ENCODE results near the gene ZNF697. TPM values are rescaled to one million over a fixed set of nuclear protein-coding genes. Genes with fewer than 3 reads are reported as not detected.

The ZNF697 gene
- total and polyA plus RNA-seq, 9 of the 15 experiments (the other 6 are each of a cell fraction or from before 2014, with no cell fraction given), result 2.1 to 13.6 (median 8.3) TPM

DNA sequence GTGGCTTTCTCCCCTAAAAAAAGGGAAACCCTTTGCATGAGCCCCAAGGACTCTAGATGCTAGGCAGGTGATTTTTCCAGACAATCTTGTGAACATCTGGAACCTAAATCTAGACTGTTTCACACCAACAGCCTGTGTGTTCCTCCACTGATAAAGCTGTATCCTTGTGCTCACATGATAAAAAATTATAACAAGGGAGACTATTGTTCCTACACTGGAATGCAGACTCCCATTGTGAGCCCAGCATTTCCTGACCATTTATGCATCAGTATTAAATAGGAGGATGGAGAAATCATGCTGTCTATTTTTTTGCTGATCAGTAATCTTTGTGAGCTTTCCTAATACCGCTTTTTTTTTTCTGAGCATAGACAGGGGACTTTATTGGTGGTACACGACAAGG, 52.5 kb downstream of the ZNF697 start:
- Histone ChIP-seq H3K9ac (ENCODE audit: insufficient read depth in 1 of 2, low read depth in 2 of 2, low read length in 2 of 2) (no peak overlapping the region), H3K36me3 (ENCODE audit: control insufficient read depth, insufficient read depth, low read length) (no peaks in the 10 kb centered on the region), H3K79me2 (ENCODE audit: control insufficient read depth, insufficient read depth, low read length) (no peaks in the 10 kb centered on the region), H3K4me1 (replicated peaks in 1 of 2; ENCODE audit: control insufficient read depth in 2 of 2, insufficient read depth in 2 of 2, low read length in 2 of 2) (no peaks in the 10 kb centered on the region), H2AFZ (ENCODE audit: low read depth, low read length) (no peak overlapping the region), H3K9me3 (replicated peaks; ENCODE audit: control insufficient read depth, insufficient read depth, low read depth, low read length) (no peaks in the 10 kb centered on the region), H3K4me3 (no peak overlapping the region), H3K27ac (ENCODE audit: extremely low read depth, low read depth, low read length) (no peak overlapping the region), H3K9me1 (ENCODE audit: control insufficient read depth, insufficient read depth, low read length) (no peaks in the 10 kb centered on the region), H4K20me1 (replicated peaks; ENCODE audit: control insufficient read depth, insufficient read depth, low read length) (no peaks in the 10 kb centered on the region), H3K27me3 (ENCODE audit: control insufficient read depth in 2 of 2, insufficient read depth in 2 of 2, low read length in 2 of 2) (peaks cover 0 to 5% of the 10 kb centered on the region in 2 experiments; a peak in 2 of 5 replicates), H3K4me2 (ENCODE audit: insufficient read depth, low read length) (no peak overlapping the region)
- WGBS (ENCODE audit: insufficient coverage, low coverage, missing lambda C conversion rate), result 0% methylated on average over 2 of the region's 2 CpGs
- ChIA-PET POLR2A (no interaction called here), CTCF (ENCODE audit: low intra/inter-chr PET ratio) (no interaction called here)
- in situ Hi-C loops (cut with MboI), result no loop called here
- TF ChIP-seq, protein P1, sequence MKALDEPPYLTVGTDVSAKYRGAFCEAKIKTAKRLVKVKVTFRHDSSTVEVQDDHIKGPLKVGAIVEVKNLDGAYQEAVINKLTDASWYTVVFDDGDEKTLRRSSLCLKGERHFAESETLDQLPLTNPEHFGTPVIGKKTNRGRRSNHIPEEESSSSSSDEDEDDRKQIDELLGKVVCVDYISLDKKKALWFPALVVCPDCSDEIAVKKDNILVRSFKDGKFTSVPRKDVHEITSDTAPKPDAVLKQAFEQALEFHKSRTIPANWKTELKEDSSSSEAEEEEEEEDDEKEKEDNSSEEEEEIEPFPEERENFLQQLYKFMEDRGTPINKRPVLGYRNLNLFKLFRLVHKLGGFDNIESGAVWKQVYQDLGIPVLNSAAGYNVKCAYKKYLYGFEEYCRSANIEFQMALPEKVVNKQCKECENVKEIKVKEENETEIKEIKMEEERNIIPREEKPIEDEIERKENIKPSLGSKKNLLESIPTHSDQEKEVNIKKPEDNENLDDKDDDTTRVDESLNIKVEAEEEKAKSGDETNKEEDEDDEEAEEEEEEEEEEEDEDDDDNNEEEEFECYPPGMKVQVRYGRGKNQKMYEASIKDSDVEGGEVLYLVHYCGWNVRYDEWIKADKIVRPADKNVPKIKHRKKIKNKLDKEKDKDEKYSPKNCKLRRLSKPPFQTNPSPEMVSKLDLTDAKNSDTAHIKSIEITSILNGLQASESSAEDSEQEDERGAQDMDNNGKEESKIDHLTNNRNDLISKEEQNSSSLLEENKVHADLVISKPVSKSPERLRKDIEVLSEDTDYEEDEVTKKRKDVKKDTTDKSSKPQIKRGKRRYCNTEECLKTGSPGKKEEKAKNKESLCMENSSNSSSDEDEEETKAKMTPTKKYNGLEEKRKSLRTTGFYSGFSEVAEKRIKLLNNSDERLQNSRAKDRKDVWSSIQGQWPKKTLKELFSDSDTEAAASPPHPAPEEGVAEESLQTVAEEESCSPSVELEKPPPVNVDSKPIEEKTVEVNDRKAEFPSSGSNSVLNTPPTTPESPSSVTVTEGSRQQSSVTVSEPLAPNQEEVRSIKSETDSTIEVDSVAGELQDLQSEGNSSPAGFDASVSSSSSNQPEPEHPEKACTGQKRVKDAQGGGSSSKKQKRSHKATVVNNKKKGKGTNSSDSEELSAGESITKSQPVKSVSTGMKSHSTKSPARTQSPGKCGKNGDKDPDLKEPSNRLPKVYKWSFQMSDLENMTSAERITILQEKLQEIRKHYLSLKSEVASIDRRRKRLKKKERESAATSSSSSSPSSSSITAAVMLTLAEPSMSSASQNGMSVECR (CRISPR knock-in tag; IDR thresholded peaks at IDR 0.05), result no peak
- TF ChIP-seq MTF1 (CRISPR knock-in tag; IDR thresholded peaks at IDR 0.05; ENCODE audit: borderline replicate concordance) (no peak), HDAC3 (IDR thresholded peaks at IDR 0.05; ENCODE audit: borderline replicate concordance, partially characterized antibody) (no peak), ZNF184 (CRISPR knock-in tag; IDR thresholded peaks at IDR 0.05) (no peak), KDM4B (IDR thresholded peaks at IDR 0.05; ENCODE audit: borderline replicate concordance in 2 of 2, low read depth in 1 of 2) (no peak), CBFA2T3 (IDR thresholded peaks at IDR 0.05) (no peak), STAT5B (CRISPR knock-in tag; IDR thresholded peaks at IDR 0.05) (no peak), NFIX (CRISPR knock-in tag; IDR thresholded peaks at IDR 0.05; ENCODE audit: low read depth) (no peak), ZNF384 (IDR thresholded peaks at IDR 0.05; ENCODE audit: low read depth, low read length) (no peak), HMG20A (CRISPR knock-in tag; conservative IDR thresholded peaks at IDR 0.05) (no peak), MAFK (IDR thresholded peaks at IDR 0.05; ENCODE audit: low read length) (no peak), SIN3A (IDR thresholded peaks at IDR 0.05; ENCODE audit: borderline replicate concordance in 2 of 2, control insufficient read depth in 1 of 2, low read depth in 2 of 2, low read length in 2 of 2) (no peak)
- TF ChIP-seq, protein P2, sequence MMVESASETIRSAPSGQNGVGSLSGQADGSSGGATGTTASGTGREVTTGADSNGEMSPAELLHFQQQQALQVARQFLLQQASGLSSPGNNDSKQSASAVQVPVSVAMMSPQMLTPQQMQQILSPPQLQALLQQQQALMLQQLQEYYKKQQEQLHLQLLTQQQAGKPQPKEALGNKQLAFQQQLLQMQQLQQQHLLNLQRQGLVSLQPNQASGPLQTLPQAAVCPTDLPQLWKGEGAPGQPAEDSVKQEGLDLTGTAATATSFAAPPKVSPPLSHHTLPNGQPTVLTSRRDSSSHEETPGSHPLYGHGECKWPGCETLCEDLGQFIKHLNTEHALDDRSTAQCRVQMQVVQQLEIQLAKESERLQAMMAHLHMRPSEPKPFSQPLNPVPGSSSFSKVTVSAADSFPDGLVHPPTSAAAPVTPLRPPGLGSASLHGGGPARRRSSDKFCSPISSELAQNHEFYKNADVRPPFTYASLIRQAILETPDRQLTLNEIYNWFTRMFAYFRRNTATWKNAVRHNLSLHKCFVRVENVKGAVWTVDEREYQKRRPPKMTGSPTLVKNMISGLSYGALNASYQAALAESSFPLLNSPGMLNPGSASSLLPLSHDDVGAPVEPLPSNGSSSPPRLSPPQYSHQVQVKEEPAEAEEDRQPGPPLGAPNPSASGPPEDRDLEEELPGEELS (CRISPR knock-in tag; IDR thresholded peaks at IDR 0.05; ENCODE audit: borderline replicate concordance), result no peak
- TF ChIP-seq, protein P3, sequence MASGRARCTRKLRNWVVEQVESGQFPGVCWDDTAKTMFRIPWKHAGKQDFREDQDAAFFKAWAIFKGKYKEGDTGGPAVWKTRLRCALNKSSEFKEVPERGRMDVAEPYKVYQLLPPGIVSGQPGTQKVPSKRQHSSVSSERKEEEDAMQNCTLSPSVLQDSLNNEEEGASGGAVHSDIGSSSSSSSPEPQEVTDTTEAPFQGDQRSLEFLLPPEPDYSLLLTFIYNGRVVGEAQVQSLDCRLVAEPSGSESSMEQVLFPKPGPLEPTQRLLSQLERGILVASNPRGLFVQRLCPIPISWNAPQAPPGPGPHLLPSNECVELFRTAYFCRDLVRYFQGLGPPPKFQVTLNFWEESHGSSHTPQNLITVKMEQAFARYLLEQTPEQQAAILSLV (tag; IDR thresholded peaks at IDR 0.05), result no peak
- no peak for ATAC-seq
- BruUV-seq (replicated peaks), result no TSS peak
- DNase-seq (ENCODE audit: extremely low read depth in 1 of 4, low spot score in 3 of 4), result no peak
- no peak for FAIRE-seq
- intact Hi-C loops (cut with micrococcal nuclease), result no loop called here
